HepG2 (cell line): ENCODE data around the gene MRPL48. TPM values are rescaled to one million over a fixed set of nuclear protein-coding genes. Genes with fewer than 3 reads are reported as not detected.

Source experiments
- ARNTL ChIP-seq: sonication (generic); formaldehyde crosslinking; IDR thresholded peaks from 2 replicates; pipeline ENCODE4 v1.4.0; 2020; ENCODE audit warnings: mild to moderate bottlenecking, missing genetic modification reagents
- BHLHE40 ChIP-seq: IDR thresholded peaks from 2 replicates; pipeline ENCODE4 v1.6.1; 2011; ENCODE audit warnings: low read length, improper control_type of control experiment
- ESRRA ChIP-seq: sonication (generic); formaldehyde crosslinking; IDR thresholded peaks from 2 replicates; pipeline ENCODE4 v1.5.1; 2020; ENCODE audit warnings: mild to moderate bottlenecking, low read depth, missing genetic modification reagents
- FUBP1 ChIP-seq: sonication (generic); formaldehyde crosslinking; IDR thresholded peaks from 2 replicates; pipeline ENCODE4 v1.5.1; 2020; ENCODE audit warnings: missing genetic modification reagents, mild to moderate bottlenecking, borderline replicate concordance
- HHEX ChIP-seq: IDR thresholded peaks from 2 replicates; pipeline ENCODE4 v1.6.1; 2016; ENCODE audit warnings: control low read depth
- JARID2 ChIP-seq: sonication (generic); formaldehyde crosslinking; IDR thresholded peaks from 2 replicates; pipeline ENCODE4 v1.8.1; 2023; ENCODE audit warnings: missing genetic modification reagents, inconsistent platforms; ENCODE audit not compliant: insufficient replicate concordance
- NAIF1 ChIP-seq: sonication (generic); formaldehyde crosslinking; IDR thresholded peaks from 2 replicates; pipeline ENCODE4 v1.5.0; 2020; ENCODE audit warnings: mild to moderate bottlenecking, missing genetic modification reagents, borderline replicate concordance
- PRDM15 ChIP-seq: sonication (generic); formaldehyde crosslinking; IDR thresholded peaks from 2 replicates; pipeline ENCODE4 v1.4.0; 2020; ENCODE audit warnings: missing genetic modification reagents
- SMAD3 ChIP-seq: sonication (generic); formaldehyde crosslinking; IDR thresholded peaks from 2 replicates; pipeline ENCODE4 v1.4.0; 2020; ENCODE audit warnings: missing genetic modification reagents
- ZFP36 ChIP-seq: fragments of 150-350 bp; IDR thresholded peaks from 2 replicates; pipeline ENCODE4 v1.6.1; 2018; ENCODE audit warnings: borderline replicate concordance, low read length, low read depth; ENCODE audit not compliant: partially characterized antibody
- ZNF646 ChIP-seq: sonication (generic); formaldehyde crosslinking; IDR thresholded peaks from 2 replicates; pipeline ENCODE4 v1.9.0; 2021; ENCODE audit warnings: mild to moderate bottlenecking, missing genetic modification reagents
- ZNF713 ChIP-seq: sonication (generic); formaldehyde crosslinking; IDR thresholded peaks from 2 replicates; pipeline ENCODE4 v1.4.0; 2020; ENCODE audit warnings: mild to moderate bottlenecking, missing genetic modification reagents
- polyA plus RNA-seq, 8 experiments: library from polyadenylated mRNA; depleted of rRNA in 3 of 8; stranded (reverse) in 7 of 8; unstranded in 1 of 8; fragments of >200 nt; fragmentation: Illumina TruSeq in 4 of 8; extraction: Trizol in 4 of 8; gene quantifications; 2 replicates each; pipeline versions ENCODE4 v1.2.1 to v1.2.3, GENCODE V29; 2011 to 2016; ENCODE audit warnings: low read depth in 4 of 8, missing spikeins in 1 of 8, mixed read lengths in 1 of 8; ENCODE audit not compliant: insufficient read depth in 1 of 8
- total RNA-seq, 5 experiments: library from RNA; depleted of rRNA; stranded (reverse); fragments of >200 nt; fragmentation: Illumina TruSeq; extraction: Trizol; gene quantifications; 2 replicates each; pipeline ENCODE4 v1.2.3, GENCODE V29; 2016; ENCODE audit warnings: low read depth in 1 of 5
- TF ChIP-seq, protein P1 (sequence below): sonication (generic); formaldehyde crosslinking; IDR thresholded peaks from 2 replicates; pipeline ENCODE4 v1.4.0; 2020; ENCODE audit warnings: mild to moderate bottlenecking, missing genetic modification reagents, borderline replicate concordance

MRPL48 gene
- total and polyA plus RNA-seq, 2 of the 13 experiments (the other 11 are each of a cell fraction or from before 2014, with no cell fraction given), result 61.2 to 67.9 TPM

DNA sequence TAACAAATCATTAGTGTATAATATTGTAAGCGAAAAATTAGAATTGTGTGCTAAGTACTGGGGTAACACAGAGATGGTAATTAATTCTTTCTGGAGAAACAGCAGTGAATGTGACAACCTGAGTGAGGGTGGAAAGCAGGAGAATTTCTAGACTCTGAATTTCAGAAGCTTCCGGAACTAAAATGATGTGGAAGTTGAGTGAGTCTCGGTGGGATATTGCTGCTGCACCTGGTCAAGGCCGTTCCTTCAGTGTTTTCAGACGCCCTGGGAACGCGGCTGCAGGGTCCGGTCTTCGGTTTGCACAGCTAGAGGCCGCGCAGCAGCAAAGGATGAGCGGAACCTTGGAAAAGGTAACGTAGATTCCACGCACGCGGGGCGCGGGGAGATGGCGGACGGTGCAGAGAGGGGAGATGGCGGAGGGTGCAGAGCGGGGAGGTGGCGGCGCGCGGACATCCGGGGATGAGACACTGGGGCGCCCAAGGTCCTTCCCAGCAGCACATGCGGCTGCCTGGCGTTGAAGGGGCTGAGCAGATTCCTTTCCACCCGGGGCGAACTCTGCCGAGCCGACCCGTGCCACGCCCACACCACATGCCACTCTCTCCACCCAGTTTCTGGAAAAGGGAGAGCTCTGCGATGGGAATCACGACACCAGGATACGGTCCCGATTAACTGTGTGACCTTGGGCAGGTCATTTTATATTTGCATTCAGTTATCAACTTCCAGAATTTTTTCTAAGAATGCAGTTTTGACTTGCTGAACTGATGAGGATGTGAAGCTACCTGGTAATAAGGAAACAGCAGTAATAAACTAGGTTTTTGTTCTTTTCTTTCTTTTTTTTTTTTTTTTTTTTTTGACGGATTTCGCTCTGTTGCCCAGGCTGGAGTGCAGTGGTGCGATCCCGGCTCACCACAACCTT is at the start of gene MRPL48 (continued):
- TF ChIP-seq, protein P1, sequence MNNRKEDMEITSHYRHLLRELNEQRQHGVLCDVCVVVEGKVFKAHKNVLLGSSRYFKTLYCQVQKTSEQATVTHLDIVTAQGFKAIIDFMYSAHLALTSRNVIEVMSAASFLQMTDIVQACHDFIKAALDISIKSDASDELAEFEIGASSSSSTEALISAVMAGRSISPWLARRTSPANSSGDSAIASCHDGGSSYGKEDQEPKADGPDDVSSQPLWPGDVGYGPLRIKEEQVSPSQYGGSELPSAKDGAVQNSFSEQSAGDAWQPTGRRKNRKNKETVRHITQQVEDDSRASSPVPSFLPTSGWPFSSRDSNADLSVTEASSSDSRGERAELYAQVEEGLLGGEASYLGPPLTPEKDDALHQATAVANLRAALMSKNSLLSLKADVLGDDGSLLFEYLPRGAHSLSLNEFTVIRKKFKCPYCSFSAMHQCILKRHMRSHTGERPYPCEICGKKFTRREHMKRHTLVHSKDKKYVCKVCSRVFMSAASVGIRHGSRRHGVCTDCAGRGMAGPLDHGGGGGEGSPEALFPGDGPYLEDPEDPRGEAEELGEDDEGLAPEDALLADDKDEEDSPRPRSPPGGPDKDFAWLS (CRISPR knock-in tag), result no peak
- TF ChIP-seq JARID2 (CRISPR knock-in tag), result no peak
- no peak for TF ChIP-seq ZNF713
- TF ChIP-seq ARNTL (CRISPR knock-in tag), result peak; percentile 87
- TF ChIP-seq FUBP1 (CRISPR knock-in tag), result no peak
- TF ChIP-seq PRDM15 (CRISPR knock-in tag), result 0 out of 2 replicates have a peak, but pooled peaks have one; percentile 29
- no peak; the same call in none of the 2 replicates for TF ChIP-seq ESRRA (CRISPR knock-in tag)
- peak; percentile 87; the same call in 1 of the 2 replicates for TF ChIP-seq NAIF1 (CRISPR knock-in tag)
- 0 out of 2 replicates have a peak, but pooled peaks have one; percentile 67 for TF ChIP-seq ZNF646 (CRISPR knock-in tag)
- TF ChIP-seq HHEX (CRISPR knock-in tag), result no peak
- peak; percentile 33; the same call in 1 of the 2 replicates for TF ChIP-seq BHLHE40
- no peak for TF ChIP-seq ZFP36
- TF ChIP-seq SMAD3 (CRISPR knock-in tag), result peak; percentile 95; the same call in 1 of the 2 replicates
